Hepatocyte (in vitro differentiated cells): ENCODE measurements around the gene ANAPC15. TPM values are rescaled to one million over a fixed set of nuclear protein-coding genes. Genes with fewer than 3 reads are reported as not detected.

ENCODE experiments used
- DNase-seq: peaks from one replicate; pipeline ENCODE4 v3.0.0-alpha.2; 2016; ENCODE audit warnings: low spot score
- H2AFZ ChIP-seq: fragments of 200-600 bp; sonication (generic); 2 replicates; pipeline ENCODE4 v1.6.0; 2016; ENCODE audit warnings: antibody characterized with exemption, mild to moderate bottlenecking
- H3K27ac ChIP-seq: fragments of 200-600 bp; sonication (generic); 2 replicates; pipeline ENCODE4 v1.5.1; 2016; ENCODE audit warnings: mild to moderate bottlenecking
- H3K27me3 ChIP-seq: fragments of 200-600 bp; sonication (generic); 2 replicates; pipeline ENCODE4 v1.6.1; 2016
- H3K36me3 ChIP-seq: fragments of 200-600 bp; sonication (generic); replicated peaks from 2 replicates; pipeline ENCODE4 v1.5.1; 2016; ENCODE audit warnings: low read depth; ENCODE audit not compliant: insufficient read depth
- H3K4me1 ChIP-seq: fragments of 200-600 bp; sonication (generic); 2 replicates; pipeline ENCODE4 v1.5.1; 2016; ENCODE audit warnings: mild to moderate bottlenecking, moderate library complexity; ENCODE audit not compliant: insufficient read depth
- H3K4me2 ChIP-seq: fragments of 200-600 bp; sonication (generic); 2 replicates; pipeline ENCODE4 v1.6.0; 2016
- H3K4me3 ChIP-seq: fragments of 200-600 bp; sonication (generic); 2 replicates; pipeline ENCODE4 v1.5.1; 2016; ENCODE audit warnings: mild to moderate bottlenecking
- H3K79me2 ChIP-seq: fragments of 200-600 bp; sonication (generic); 2 replicates; pipeline ENCODE4 v1.6.0; 2017; ENCODE audit warnings: mild to moderate bottlenecking
- H3K9me2 ChIP-seq: fragments of 200-600 bp; sonication (generic); replicated peaks from 2 replicates; pipeline ENCODE4 v1.6.0; 2017; ENCODE audit warnings: mild to moderate bottlenecking; ENCODE audit not compliant: insufficient read depth
- H3K9me3 ChIP-seq: fragments of 200-600 bp; sonication (generic); 2 replicates; pipeline ENCODE4 v1.5.1; 2016; ENCODE audit warnings: low read depth, mild to moderate bottlenecking
- H4K20me1 ChIP-seq: fragments of 200-600 bp; sonication (generic); 2 replicates; pipeline ENCODE4 v1.6.0; 2016; ENCODE audit warnings: mild to moderate bottlenecking; ENCODE audit not compliant: insufficient read depth, poor library complexity, severe bottlenecking
- CTCF ChIP-seq: fragments of 200-600 bp; sonication (generic); IDR thresholded peaks from 2 replicates; pipeline ENCODE4 v1.5.1; 2016; ENCODE audit warnings: antibody characterized with exemption, mild to moderate bottlenecking; ENCODE audit not compliant: poor library complexity
- EZH2 ChIP-seq: fragments of 200-600 bp; sonication (generic); IDR thresholded peaks from 2 replicates; pipeline ENCODE4 v1.6.1; 2016; ENCODE audit warnings: antibody characterized with exemption, mild to moderate bottlenecking, borderline replicate concordance
- EZH2phosphoT487 ChIP-seq: fragments of 200-600 bp; sonication (generic); IDR thresholded peaks from one replicate; pipeline ENCODE4 v1.6.1; 2018; ENCODE audit warnings: antibody characterized with exemption, mild to moderate bottlenecking, low read depth, moderate library complexity; ENCODE audit not compliant: unreplicated experiment, severe bottlenecking
- WGBS: methylation state at CpG from one replicate; pipeline ENCODE4 v1.1.6; 2016; ENCODE audit warnings: low lambda C conversion rate; ENCODE audit errors: missing lambda C conversion rate; 5-methylcytosine and 5-hydroxymethylcytosine counted together
- polyA plus RNA-seq: library from polyadenylated mRNA; unstranded; fragments of >200 nt; fragmentation: Nextera tagmentation; extraction: Ambion mirVana; gene quantifications from 2 replicates; pipeline ENCODE4 v1.2.1, GENCODE V29; 2016
- total RNA-seq: library from RNA; depleted of rRNA; stranded (reverse); fragments of >200 nt; gene quantifications from 2 replicates; pipeline ENCODE4 v1.2.3, GENCODE V29; 2014

The ANAPC15 gene
- total RNA-seq (17.6 and 21.6 TPM in 2 replicates), polyA plus RNA-seq (42.5 and 43.7 TPM in 2 replicates)

- H3K79me2 ChIP-seq, result no peaks in the 10 kb centered on the region
- no peaks in the 10 kb centered on the region for H4K20me1 ChIP-seq
- TF ChIP-seq EZH2phosphoT487, result no peak
- TF ChIP-seq CTCF, result no peak
- no peak for TF ChIP-seq EZH2
- no peaks in the 10 kb centered on the region for H3K27me3 ChIP-seq
- H3K36me3 ChIP-seq, result no peaks in the 10 kb centered on the region
- peaks cover 12% of the 10 kb centered on the region for H3K4me1 ChIP-seq
- H3K4me2 ChIP-seq, result peak within 1 kb of the TSS; percentile 75
- peak within 1 kb of the TSS; percentile 7 for H3K4me3 ChIP-seq
- peak; percentile 98 for DNase-seq
- peak within 1 kb of the TSS; percentile 68 for H2AFZ ChIP-seq
- no peaks in the 10 kb centered on the region for H3K9me3 ChIP-seq
- no peaks in the 10 kb centered on the region for H3K9me2 ChIP-seq
- WGBS, result 2% methylated on average over 49 of the region's 49 CpGs
- peak within 1 kb of the TSS; percentile 90 for H3K27ac ChIP-seq
Measured at GRCh38 chr11:72112143-72112977, at the start of gene ANAPC15. TSS of gene ANAPC15 (minus strand) at chr11:72112695. CDS start at chr11:72111276, 1,419 bp downstream.

- H3K4me2 ChIP-seq, result no peak overlapping the region
- H3K79me2 ChIP-seq, result no peaks in the 10 kb centered on the region
- H2AFZ ChIP-seq, result no peak overlapping the region
- no peaks in the 10 kb centered on the region for H3K27me3 ChIP-seq
- no peaks in the 10 kb centered on the region for H3K9me2 ChIP-seq
- peaks cover 5% of the 10 kb centered on the region for H3K4me1 ChIP-seq
- TF ChIP-seq EZH2phosphoT487 (no peak), EZH2 (no peak), CTCF (no peak)
- H4K20me1 ChIP-seq, result no peaks in the 10 kb centered on the region
- H3K4me3 ChIP-seq, result no peak overlapping the region
- H3K27ac ChIP-seq, result no peak overlapping the region
- no peak for DNase-seq
- H3K9me3 ChIP-seq, result no peaks in the 10 kb centered on the region
- WGBS, result 68% methylated on average over 2 of the region's 2 CpGs
- H3K36me3 ChIP-seq, result no peaks in the 10 kb centered on the region
Measured at GRCh38 chr11:72160319-72160718, 47.8 kb upstream of the ANAPC15 start.

- no peaks in the 10 kb centered on the region for H3K9me3 ChIP-seq
- H3K27ac ChIP-seq, result no peak overlapping the region
- no peaks in the 10 kb centered on the region for H3K79me2 ChIP-seq
- no peaks in the 10 kb centered on the region for H3K27me3 ChIP-seq
- H3K9me2 ChIP-seq, result no peaks in the 10 kb centered on the region
- H3K4me1 ChIP-seq, result no peaks in the 10 kb centered on the region
- no peak overlapping the region for H3K4me2 ChIP-seq
- H4K20me1 ChIP-seq, result no peaks in the 10 kb centered on the region
- TF ChIP-seq CTCF (no peak), EZH2 (no peak), EZH2phosphoT487 (no peak)
- 83% methylated on average over 4 of the region's 4 CpGs for WGBS
- H2AFZ ChIP-seq, result no peak overlapping the region
- no peak overlapping the region for H3K4me3 ChIP-seq
- H3K36me3 ChIP-seq, result no peaks in the 10 kb centered on the region
- no peak for DNase-seq
Measured at GRCh38 chr11:72157131-72157530, 44.6 kb upstream of the ANAPC15 start.
